ENCODE measurements around the gene ABR. TPM values are rescaled to one million over a fixed set of nuclear protein-coding genes. Genes with fewer than 3 reads are reported as not detected.

The ABR gene
- total RNA-seq, 1 donor from 2014 or later = 119 TPM

DNA sequence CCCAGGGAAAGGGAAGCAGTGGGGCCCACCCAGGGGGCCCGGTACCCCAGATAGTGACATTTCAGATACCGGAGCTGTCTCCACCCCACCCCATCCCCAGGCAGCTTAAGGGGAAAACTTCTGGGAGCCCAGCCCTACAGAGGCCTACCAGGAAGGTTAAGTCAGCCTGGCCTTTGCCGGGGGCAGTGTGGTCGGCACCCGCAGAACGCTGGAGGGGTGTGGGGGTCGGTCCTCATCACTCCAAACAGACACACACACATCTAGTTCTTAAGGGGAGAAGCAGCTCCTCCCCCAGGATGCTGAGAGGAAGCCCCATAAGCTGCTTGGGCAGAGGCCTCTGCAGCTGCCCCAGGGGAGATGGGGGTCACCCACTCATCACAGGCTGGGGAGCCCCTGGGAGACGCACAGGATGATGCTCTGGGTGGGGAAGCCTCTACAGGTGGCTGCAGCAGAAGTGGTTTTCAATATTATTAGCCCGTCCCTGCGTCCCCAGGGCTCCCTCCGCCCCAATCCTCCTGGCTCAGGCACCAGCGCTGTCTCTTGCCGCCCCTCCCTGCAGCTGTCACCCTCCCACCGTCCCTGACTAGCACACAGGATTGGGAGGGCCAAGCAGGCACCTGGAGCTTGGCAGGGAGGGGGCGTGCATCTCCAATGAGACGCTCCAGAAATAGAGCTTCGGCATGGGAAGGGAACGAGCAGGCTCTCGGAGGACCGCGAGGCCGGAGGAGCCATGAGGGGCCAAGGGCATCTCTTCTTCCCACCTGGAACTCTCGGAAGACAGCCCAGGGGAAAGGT lies 1.4 kb upstream of the ABR start:
- DNase-seq (ENCODE audit: low spot score) = no peak
- TF ChIP-seq, protein P1, sequence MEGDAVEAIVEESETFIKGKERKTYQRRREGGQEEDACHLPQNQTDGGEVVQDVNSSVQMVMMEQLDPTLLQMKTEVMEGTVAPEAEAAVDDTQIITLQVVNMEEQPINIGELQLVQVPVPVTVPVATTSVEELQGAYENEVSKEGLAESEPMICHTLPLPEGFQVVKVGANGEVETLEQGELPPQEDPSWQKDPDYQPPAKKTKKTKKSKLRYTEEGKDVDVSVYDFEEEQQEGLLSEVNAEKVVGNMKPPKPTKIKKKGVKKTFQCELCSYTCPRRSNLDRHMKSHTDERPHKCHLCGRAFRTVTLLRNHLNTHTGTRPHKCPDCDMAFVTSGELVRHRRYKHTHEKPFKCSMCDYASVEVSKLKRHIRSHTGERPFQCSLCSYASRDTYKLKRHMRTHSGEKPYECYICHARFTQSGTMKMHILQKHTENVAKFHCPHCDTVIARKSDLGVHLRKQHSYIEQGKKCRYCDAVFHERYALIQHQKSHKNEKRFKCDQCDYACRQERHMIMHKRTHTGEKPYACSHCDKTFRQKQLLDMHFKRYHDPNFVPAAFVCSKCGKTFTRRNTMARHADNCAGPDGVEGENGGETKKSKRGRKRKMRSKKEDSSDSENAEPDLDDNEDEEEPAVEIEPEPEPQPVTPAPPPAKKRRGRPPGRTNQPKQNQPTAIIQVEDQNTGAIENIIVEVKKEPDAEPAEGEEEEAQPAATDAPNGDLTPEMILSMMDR (IDR thresholded peaks at IDR 0.05) = no peak
- Mint-ChIP-seq H3K27me3 (ENCODE audit: low read depth) (no peaks in the 10 kb centered on the region), H3K9me3 (ENCODE audit: low read depth) (no peaks in the 10 kb centered on the region), H3K4me3 (ENCODE audit: unreplicated experiment) (no peak overlapping the region), H3K4me1 (ENCODE audit: low read depth) (peaks cover 59% of the 10 kb centered on the region), H3K36me3 (ENCODE audit: low read depth) (no peaks in the 10 kb centered on the region), H3K27ac (ENCODE audit: unreplicated experiment) (peak overlapping the region; percentile 84)

DNA sequence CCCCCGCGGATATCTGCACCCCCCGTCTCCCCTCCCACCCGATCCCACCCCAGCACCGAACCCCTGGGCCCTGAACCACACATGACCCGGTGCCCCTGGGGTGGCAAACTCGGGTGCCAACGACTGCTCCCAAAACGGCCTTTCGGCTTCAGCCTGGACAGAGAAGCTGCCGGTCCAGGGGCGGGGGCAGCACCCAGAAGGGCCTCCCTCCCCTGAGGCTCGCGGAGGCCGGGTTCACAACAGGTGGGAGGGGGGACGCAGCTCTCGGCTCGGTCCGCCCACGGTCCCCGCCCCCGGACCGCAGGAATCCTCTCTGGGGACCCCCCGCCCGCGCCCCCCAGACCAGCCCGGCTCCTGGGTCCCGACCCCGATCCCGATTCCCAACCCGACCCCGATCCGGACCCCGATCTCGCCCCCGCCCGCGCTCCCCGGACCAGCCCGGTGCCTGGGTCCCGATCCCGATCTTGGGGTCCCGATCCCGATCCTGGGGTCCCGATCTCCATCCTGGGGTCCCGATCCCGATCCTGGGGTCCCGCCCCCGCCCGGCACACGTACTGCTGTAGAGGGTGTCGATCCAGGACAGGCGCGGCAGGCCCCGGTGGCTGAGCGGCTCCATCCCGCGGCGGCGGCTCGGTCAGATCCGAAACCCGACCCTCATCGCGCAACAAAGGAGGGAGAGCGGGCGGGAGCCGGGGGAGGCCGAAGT lies 516 bp downstream of the ABR start:
- TF ChIP-seq, protein P1 (IDR thresholded peaks at IDR 0.05) = no peak
- Mint-ChIP-seq H3K4me3 (ENCODE audit: unreplicated experiment) (peak overlapping the region; percentile 81), H3K4me1 (ENCODE audit: low read depth) (peaks cover 55% of the 10 kb centered on the region), H3K36me3 (ENCODE audit: low read depth) (no peaks in the 10 kb centered on the region), H3K27me3 (ENCODE audit: low read depth) (no peaks in the 10 kb centered on the region), H3K9me3 (ENCODE audit: low read depth) (no peaks in the 10 kb centered on the region), H3K27ac (ENCODE audit: unreplicated experiment) (peak overlapping the region; percentile 77)
- DNase-seq (ENCODE audit: low spot score) = no peak

DNA sequence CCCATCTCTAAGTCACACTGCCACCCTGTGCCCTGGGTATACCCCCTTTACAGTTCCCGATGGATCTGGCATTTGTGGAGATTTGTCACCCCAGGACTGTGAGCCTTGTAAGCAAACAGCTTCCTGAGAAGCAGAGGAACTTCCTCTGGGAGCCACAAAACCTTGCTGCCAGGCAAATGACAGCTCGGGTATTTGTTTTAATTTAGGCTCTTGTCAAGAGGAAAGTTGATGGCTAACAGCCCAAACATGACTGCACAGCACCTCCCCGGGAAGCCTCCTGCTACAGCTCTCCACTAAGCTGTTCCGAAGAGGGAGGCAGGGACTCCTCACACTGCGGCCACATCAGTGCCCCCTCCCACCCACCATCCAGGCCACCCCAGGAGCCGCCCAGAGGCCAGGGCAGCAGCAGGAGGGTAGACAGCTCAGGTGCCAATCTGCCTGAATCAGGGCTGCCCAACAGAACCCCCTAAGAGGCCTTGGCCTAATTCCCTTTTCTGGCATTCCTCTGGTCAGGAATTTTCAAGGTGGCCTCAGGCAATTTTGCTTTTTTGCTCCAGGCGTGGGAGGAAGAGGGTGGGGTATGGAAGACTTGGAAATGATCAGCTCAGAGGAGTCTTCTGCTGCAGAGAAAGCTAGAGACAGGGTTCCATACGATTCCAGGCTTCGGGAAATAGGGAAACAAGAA lies 2.6 kb downstream of the ABR start:
- Mint-ChIP-seq H3K27ac (ENCODE audit: unreplicated experiment) (peak overlapping the region; percentile 76), H3K36me3 (ENCODE audit: low read depth) (peaks cover 4% of the 10 kb centered on the region), H3K9me3 (ENCODE audit: low read depth) (no peaks in the 10 kb centered on the region), H3K4me3 (ENCODE audit: unreplicated experiment) (peak overlapping the region; percentile 81), H3K27me3 (ENCODE audit: low read depth) (no peaks in the 10 kb centered on the region), H3K4me1 (ENCODE audit: low read depth) (peaks cover 44% of the 10 kb centered on the region)
- no peak for DNase-seq (ENCODE audit: low spot score)
- TF ChIP-seq, protein P1 (IDR thresholded peaks at IDR 0.05) = peak; percentile 20

DNA sequence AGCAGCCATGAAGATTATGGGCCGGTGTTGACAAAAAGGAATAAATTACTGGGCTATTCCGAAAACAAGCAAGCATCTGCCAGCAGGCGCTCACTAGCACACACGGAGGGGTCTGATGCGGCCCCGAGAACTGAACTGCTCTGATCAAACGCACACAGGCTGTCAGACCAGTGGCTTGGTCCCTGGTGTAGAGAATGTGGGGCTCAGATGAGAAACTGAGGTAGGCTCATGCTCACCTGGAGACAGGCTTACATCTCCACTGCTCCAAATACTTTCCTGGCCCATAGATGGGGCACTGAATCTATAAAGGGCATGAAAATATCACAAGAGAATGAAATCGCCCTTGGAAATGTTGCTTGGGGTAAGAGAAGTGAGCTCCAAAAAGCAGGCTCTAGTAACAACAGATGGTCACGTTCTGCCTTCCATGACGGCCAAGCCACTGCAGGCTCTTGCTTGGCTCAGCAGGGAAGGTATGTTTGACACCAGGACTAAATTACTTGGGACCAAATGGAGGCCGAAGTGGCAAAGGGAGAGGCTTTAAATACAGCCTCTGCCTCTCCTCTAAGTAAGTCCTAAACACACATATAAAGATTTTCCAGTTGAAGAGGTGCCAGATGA lies 5.4 kb downstream of the ABR start:
- DNase-seq (ENCODE audit: low spot score) = no peak
- TF ChIP-seq, protein P1 (IDR thresholded peaks at IDR 0.05) = no peak
- Mint-ChIP-seq H3K4me3 (ENCODE audit: unreplicated experiment) (no peak overlapping the region), H3K4me1 (ENCODE audit: low read depth) (peaks cover 31% of the 10 kb centered on the region), H3K27me3 (ENCODE audit: low read depth) (no peaks in the 10 kb centered on the region), H3K36me3 (ENCODE audit: low read depth) (peaks cover 4% of the 10 kb centered on the region), H3K9me3 (ENCODE audit: low read depth) (no peaks in the 10 kb centered on the region), H3K27ac (ENCODE audit: unreplicated experiment) (no peak overlapping the region)

Measured in chondrocyte (in vitro differentiated cells).